Activated CD4-positive, alpha-beta memory T cell treated with anti-CD3 and anti-CD28 coated beads for 36 hours (primary cell): Measurements from ENCODE around the gene CNOT3. TPM values are rescaled to one million over a fixed set of nuclear protein-coding genes. Genes with fewer than 3 reads are reported as not detected.

Source experiments
- CTCF ChIA-PET: fragments of 350-600 bp; sonication (Branson Sonifier 250); formaldehyde crosslinking; loops from one replicate; lab custom pipeline; 2021; ENCODE audit warnings: antibody characterized with exemption, inconsistent platforms; lab: Charles Lee
- POLR2A ChIA-PET: fragments of 350-600 bp; sonication (Branson Sonifier 250); formaldehyde crosslinking; loops from one replicate; lab custom pipeline; 2021; ENCODE audit warnings: antibody characterized with exemption; lab: Charles Lee
- DNase-seq: peaks from one replicate; pipeline ENCODE4 v3.0.0-alpha.2; 2020
- H3K27ac Mint-ChIP-seq: one replicate; pipeline ENCODE4 v1.8.0; 2021; ENCODE audit warnings: mixed read lengths
- H3K27me3 Mint-ChIP-seq: one replicate; pipeline ENCODE4 v1.8.0; 2021; ENCODE audit warnings: mixed read lengths
- H3K36me3 Mint-ChIP-seq: one replicate; pipeline ENCODE4 v1.8.0; 2021; ENCODE audit warnings: mixed read lengths
- H3K4me1 Mint-ChIP-seq: one replicate; pipeline ENCODE4 v1.8.0; 2021; ENCODE audit warnings: low read depth, mixed read lengths
- H3K4me3 Mint-ChIP-seq: one replicate; pipeline ENCODE4 v1.8.0; 2021; ENCODE audit warnings: mild to moderate bottlenecking, mixed read lengths
- H3K9me3 Mint-ChIP-seq: one replicate; pipeline ENCODE4 v1.8.0; 2021; ENCODE audit warnings: mixed read lengths
- intact Hi-C: fragments of 100-400 bp; cut with micrococcal nuclease; formaldehyde crosslinking; loops from one replicate; pipeline ENCODE4 v1.15.1; 2023
- total RNA-seq, 2 experiments: library from RNA; stranded (reverse); gene quantifications; one replicate each; pipeline ENCODE4 v1.2.3, GENCODE V29; 2021

Gene CNOT3
- total RNA-seq, 2 experiments from 2014 or later: 54.6 to 58.7 TPM

DNA sequence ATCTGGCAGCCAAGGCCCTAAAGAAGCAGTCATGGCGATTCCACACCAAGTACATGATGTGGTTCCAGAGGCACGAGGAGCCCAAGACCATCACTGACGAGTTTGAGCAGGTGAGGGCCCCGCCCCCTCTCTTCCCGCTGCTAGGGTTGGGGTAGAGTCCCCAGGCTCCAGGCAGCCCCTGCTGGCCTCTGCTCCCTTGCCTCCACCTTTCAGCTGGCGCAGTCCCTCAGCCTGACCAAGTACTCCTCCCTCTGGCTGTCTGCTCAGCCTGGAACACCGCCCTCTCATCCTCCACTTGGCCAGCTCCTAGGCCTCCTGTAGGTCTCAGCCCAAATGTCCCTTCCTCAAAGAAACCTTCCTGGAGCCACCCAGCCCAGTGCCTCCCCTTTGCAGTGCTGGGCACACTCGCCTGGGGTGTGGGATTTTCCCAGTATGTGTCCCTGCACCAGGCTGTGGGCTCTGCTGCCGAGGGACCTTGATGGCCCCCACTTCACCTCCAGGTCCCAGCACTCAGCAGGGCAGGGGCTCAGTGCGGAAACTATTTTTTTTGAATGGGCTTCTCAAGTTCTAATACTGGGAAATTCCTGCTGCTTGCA lies 16.3 kb downstream of the CNOT3 start:
- Mint-ChIP-seq H3K4me3 (no peak overlapping the region), H3K36me3 (peaks cover 52% of the 10 kb centered on the region), H3K9me3 (no peaks in the 10 kb centered on the region), H3K27ac (peak overlapping the region; percentile 88), H3K4me1 (peaks cover 30% of the 10 kb centered on the region), H3K27me3 (no peaks in the 10 kb centered on the region)
- CTCF ChIA-PET: no interaction called here
- POLR2A ChIA-PET: no interaction called here
- no peak for DNase-seq
- intact Hi-C loops: no loop called here

DNA sequence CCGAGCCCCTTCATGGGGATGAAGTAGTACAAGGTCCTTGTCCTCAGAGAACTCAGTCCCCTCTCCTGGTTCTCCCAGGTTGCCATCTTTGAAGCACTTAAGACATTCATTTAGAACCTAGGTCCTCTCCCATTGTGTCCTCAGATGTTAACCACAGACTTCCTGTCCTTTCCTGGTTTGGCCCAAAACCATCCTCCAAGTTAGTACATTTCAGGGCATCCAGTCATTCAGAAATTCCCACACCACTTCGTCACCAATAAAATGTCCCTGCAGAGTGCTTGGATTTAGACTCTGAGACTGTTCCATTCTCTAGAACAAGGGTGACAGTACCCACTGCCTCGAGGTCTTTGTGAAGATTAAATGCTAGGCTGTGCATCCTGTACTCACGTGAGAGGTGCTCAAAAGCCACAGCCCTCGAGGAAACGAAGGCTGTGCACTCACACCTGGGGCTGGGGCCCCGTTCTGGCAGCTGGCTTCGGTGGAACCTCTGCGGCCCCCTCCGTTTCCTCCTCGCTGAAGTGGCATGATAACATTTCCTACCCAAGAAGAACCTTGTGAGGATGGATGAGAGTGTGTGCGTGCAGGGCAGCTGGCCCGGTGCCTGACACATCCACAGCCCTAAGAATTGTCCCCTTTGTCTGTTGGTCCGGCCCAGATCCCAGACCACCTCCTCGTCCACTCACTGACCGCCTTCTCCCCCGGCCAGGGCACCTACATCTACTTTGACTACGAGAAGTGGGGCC lies 17.2 kb downstream of the CNOT3 start:
- CTCF ChIA-PET: no interaction called here
- H3K9me3 Mint-ChIP-seq: no peaks in the 10 kb centered on the region
- H3K27ac Mint-ChIP-seq: peak overlapping the region; percentile 88
- intact Hi-C loops: loop anchor here (5.0 kb wide), 1 partner anchor 293 kb away; the partner anchor contains the start of gene LENG8
- peaks cover 32% of the 10 kb centered on the region for H3K4me1 Mint-ChIP-seq
- H3K27me3 Mint-ChIP-seq: no peaks in the 10 kb centered on the region
- H3K4me3 Mint-ChIP-seq: no peak overlapping the region
- POLR2A ChIA-PET: interaction anchor here (0.8 kb wide), 1 partner anchor 18 kb away, joined by 4 read pairs; the partner anchor contains the start of gene CNOT3
- peak; percentile 65 for DNase-seq
- peaks cover 51% of the 10 kb centered on the region for H3K36me3 Mint-ChIP-seq

DNA sequence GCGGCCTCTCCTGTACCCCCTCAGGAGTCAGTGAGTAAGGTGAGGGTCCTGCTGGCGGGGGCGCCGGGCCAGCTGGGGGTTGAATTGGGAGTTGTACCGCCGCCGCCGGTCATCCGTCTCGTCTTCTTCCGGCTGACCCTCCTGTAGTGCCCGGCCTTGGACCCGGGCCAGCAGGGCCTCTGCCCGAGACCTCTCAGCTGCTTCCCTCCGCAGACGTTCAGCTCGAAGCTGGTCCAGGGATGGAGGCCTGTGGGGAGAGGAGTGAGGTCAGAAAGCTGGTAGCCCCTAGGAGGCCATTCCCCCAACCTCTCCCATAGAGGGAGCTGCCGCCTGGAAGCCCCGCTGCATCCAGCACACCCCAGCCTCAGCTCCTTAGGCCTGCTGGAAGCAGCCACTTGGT lies 18.1 kb downstream of the CNOT3 start:
- Mint-ChIP-seq H3K4me3 (no peak overlapping the region), H3K27ac (no peak overlapping the region), H3K36me3 (peaks cover 52% of the 10 kb centered on the region), H3K9me3 (no peaks in the 10 kb centered on the region), H3K27me3 (no peaks in the 10 kb centered on the region), H3K4me1 (peaks cover 39% of the 10 kb centered on the region)
- no peak for DNase-seq
- intact Hi-C loops: loop anchor here (5.0 kb wide), 1 partner anchor 292 kb away; the partner anchor contains the start of gene LENG8
- CTCF ChIA-PET: interaction anchor here (0.7 to 1.3 kb wide), 2 partner anchors 50 to 110 kb away, joined by 3 to 4 read pairs; no protein-coding TSS in a partner anchor
- POLR2A ChIA-PET: interaction anchor here (0.8 kb wide), 1 partner anchor 19 kb away, joined by 4 read pairs; the partner anchor contains the start of gene CNOT3

DNA sequence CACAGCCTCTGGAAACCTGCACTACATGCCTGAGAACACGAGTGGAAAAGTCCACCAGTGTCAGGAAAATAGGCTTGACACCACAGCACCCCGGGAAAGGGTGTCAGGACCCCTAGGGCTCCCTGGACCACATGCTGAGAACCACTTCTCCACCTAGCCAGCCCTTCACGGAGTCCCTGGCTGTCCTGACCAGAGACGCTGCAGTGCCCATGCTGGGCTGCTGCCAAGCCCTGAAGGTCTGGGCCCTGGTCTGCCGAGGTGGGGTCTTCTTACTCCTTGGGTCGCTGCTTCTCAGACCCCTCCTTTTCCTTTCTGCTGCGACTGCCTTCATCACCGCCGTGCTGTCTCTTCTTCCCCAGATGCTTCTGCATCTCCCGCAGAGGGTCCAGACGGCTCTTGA lies 18.9 kb downstream of the CNOT3 start:
- Mint-ChIP-seq H3K36me3 (peaks cover 46% of the 10 kb centered on the region), H3K27me3 (no peaks in the 10 kb centered on the region), H3K27ac (peak overlapping the region; percentile 40), H3K9me3 (no peaks in the 10 kb centered on the region), H3K4me1 (peaks cover 42% of the 10 kb centered on the region), H3K4me3 (no peak overlapping the region)
- POLR2A ChIA-PET: no interaction called here
- no peak for DNase-seq
- intact Hi-C loops: loop anchor here (5.0 kb wide), 1 partner anchor 291 kb away; the partner anchor contains the start of gene LENG8
- CTCF ChIA-PET: interaction anchor here (0.7 to 1.3 kb wide), 2 partner anchors 49 to 109 kb away, joined by 3 to 4 read pairs; no protein-coding TSS in a partner anchor

DNA sequence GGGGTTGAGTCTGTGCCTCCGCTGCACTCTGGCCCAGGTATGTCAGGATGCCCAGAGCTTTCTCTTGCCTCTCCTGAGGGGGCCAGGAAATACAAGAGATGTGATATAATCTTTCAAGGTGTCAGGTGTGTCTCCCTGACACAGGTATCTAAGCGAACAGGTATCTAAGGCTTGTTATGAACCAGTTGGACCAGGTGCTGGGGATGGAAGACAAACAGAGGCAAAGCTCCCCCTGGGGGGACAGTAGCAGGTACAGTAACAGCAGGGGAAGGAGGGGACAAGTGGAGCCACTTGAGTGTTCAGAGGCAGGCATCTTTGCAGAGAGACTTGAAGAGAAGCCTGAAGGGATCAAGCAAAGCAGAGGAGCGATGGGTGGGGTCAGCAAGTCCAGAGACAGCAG lies 19.4 kb downstream of the CNOT3 start:
- Mint-ChIP-seq H3K9me3 (no peaks in the 10 kb centered on the region), H3K27ac (peak overlapping the region; percentile 40), H3K4me1 (peaks cover 46% of the 10 kb centered on the region), H3K4me3 (no peak overlapping the region), H3K27me3 (no peaks in the 10 kb centered on the region), H3K36me3 (peaks cover 46% of the 10 kb centered on the region)
- ChIA-PET POLR2A (no interaction called here), CTCF (interaction anchor here (1.3 kb wide), 1 partner anchor 109 kb away, joined by 4 read pairs; no protein-coding TSS in a partner anchor)
- intact Hi-C loops: loop anchor here (5.0 kb wide), 1 partner anchor 290 kb away; the partner anchor contains the start of gene LENG8
- no peak for DNase-seq

DNA sequence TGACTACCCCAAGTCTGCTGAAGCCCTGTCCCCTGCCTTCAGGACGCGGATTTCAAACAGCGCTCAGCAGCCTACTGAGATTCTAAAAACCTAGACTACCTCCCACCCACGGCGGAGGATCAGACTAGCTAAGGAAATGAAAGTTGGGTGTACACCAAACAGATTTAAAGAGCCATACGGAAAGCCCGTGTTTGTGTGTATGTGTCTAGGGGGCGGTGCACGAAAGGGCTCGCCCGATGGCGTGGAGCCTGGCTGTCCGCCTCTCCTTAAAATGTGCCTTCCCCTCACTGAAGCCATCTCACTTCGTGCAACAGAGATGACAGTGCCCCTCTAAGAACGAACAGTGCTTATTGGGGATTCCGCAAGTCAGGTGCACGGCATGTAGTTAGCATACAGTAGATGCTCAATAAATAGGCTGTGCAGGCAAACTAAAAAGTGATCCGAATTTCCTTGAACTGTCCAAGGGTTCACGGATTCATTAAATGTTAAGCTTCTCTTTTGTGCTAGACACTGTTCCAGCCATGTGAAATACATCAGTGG lies 21.3 kb downstream of the CNOT3 start:
- Mint-ChIP-seq H3K4me1 (peaks cover 52% of the 10 kb centered on the region), H3K9me3 (no peaks in the 10 kb centered on the region)
- DNase-seq: peak; percentile 64

DNA sequence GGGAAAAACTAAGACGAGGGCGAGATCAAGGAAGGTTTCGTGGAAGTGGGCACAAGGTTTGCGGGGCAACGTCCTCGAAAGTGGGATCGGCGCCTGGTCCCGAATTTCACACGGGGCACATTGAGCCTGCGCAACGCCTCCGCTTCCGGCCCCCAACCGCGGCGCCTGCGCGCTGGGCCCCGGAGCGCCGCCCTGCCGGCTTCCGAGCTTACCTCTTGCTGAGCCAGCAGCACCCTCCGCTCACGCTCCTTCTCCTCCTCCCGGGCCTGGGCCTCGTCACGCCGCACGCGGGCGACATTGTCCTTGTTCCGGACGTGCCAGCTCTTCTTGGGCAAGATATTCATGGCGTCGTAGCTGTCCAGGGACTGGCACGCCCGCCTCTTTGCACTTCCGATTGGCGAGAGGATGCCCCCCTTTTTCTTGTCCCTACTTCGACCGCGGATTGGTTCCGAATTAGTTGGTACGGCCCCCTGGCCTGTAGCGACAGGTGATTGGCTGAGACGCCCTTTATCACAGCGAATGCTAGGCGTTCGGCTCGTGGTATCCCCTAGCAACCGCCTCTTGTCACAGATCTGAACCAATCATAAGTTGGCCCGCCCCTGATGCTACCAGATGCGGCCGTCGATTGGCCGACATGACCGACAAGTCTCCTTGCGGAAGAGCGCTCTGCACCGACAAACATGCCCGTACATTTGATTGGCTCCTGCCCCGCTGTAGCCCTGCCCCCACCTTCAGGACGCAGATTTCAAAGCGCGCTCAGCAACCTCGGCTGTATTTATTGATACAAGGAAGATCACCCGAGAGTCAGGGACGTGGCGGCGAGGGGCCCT lies 22.0 kb downstream of the CNOT3 start, which contains the start of gene LENG1:
LENG1 (minus strand) TSS at position 370 of the 830 bp plus-strand sequence; CDS start at position 344, 26 bp downstream.
- ChIA-PET POLR2A (interaction anchor here (0.6 to 2.6 kb wide), 11 partner anchors 14 to 51 kb away, joined by 3 to 16 read pairs (median 4); partner anchors contain the start of genes CNOT3, MBOAT7, PRPF31 and RPS9), CTCF (interaction anchor here (0.9 to 2.5 kb wide), 9 partner anchors 9 to 107 kb away, joined by 3 to 11 read pairs (median 3); partner anchors contain the start of gene MBOAT7)
- intact Hi-C loops: loop anchor here (1.0 to 5.0 kb wide), 7 partner anchors 22 to 288 kb away; partner anchors contain the start of genes CNOT3, LENG8, NDUFA3 and PRPF31
- Mint-ChIP-seq H3K27me3 (peaks cover 3% of the 10 kb centered on the region), H3K36me3 (peaks cover 30% of the 10 kb centered on the region), H3K4me1 (peaks cover 51% of the 10 kb centered on the region), H3K4me3 (peak within 1 kb of the TSS; percentile 95), H3K9me3 (no peaks in the 10 kb centered on the region), H3K27ac (peak within 1 kb of the TSS; percentile 98)
- peak; percentile 100 for DNase-seq

More for the DNA sequence above, 21.3 kb downstream of the CNOT3 start:
- Mint-ChIP-seq H3K36me3 (peaks cover 37% of the 10 kb centered on the region), H3K4me3 (peak overlapping the region; percentile 95), H3K27ac (peak overlapping the region; percentile 98), H3K27me3 (peaks cover 3% of the 10 kb centered on the region)
- CTCF ChIA-PET: interaction anchor here (0.9 to 2.5 kb wide), 7 partner anchors 9 to 107 kb away, joined by 3 to 11 read pairs (median 3); partner anchors contain the start of gene MBOAT7
- intact Hi-C loops: loop anchor here (1.0 to 5.0 kb wide), 6 partner anchors 22 to 288 kb away; partner anchors contain the start of genes CNOT3, LENG8, NDUFA3 and PRPF31
- POLR2A ChIA-PET: interaction anchor here (0.6 to 2.6 kb wide), 7 partner anchors 14 to 49 kb away, joined by 3 to 16 read pairs (median 11); partner anchors contain the start of genes CNOT3, MBOAT7, PRPF31 and RPS9

DNA sequence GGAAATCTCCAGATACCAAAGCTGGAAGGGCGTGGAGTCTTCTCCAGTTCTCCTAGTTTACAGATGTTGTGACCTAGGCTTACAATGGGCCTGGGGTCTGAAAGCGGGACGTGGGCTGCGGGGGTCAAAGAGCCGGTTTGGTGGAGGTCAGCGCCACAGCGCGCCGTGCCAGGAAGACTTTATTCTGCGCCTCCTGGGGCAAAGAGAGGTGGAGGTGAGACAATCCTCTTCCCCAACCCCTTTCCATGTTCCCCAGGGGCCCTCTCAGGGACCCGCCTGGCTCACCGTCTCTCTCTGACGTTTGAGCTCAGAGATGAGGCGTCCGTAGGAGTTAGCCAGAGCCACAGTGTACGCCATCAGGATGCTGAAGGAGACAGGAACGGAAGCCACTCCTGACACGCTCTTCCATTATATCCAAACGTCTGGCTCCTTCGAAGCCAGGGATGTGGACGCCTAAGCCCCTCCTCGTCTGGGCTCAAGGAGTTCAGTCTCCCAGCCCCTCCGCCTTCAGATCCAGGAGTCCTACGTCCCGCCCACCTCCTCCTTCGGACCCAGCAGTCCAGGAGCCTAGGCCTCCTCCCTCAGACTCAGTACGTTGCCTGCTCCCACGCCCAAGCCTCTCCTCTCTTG lies 22.7 kb downstream of the CNOT3 start:
- intact Hi-C loops: loop anchor here (2.0 kb wide), 1 partner anchor 51 kb away; no protein-coding TSS in a partner anchor
- Mint-ChIP-seq H3K27me3 (peaks cover 3% of the 10 kb centered on the region), H3K9me3 (no peaks in the 10 kb centered on the region), H3K36me3 (peaks cover 23% of the 10 kb centered on the region), H3K4me1 (peaks cover 48% of the 10 kb centered on the region), H3K4me3 (peak overlapping the region; percentile 95), H3K27ac (peak overlapping the region; percentile 98)
- ChIA-PET CTCF (interaction anchor here (0.9 to 2.5 kb wide), 4 partner anchors 8 to 29 kb away, joined by 3 to 11 read pairs (median 6); partner anchors contain the start of gene MBOAT7), POLR2A (interaction anchor here (0.9 to 2.6 kb wide), 7 partner anchors 22 to 50 kb away, joined by 4 to 16 read pairs (median 5); partner anchors contain the start of genes CNOT3, MBOAT7, PRPF31 and RPS9)
- DNase-seq: peak; percentile 37

DNA sequence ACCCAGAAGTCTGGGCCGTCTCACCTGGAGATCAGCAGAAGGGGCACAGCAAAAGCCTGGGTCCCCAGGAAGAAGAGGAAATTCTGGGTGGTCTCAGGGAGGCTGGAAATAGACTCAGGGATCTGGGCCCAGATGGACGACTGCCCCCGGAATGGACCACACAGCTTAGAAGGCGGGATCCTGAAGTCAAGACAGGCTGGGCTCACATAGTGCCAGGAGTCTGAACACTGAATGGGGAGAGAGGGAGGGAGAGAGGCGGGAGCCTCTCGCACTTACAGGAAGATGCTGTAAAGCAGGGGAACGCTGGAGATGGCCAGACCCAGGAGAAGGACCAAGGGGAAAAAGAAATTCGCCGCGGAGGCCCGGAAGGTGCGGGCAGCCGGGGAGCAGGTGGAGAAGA lies 23.3 kb downstream of the CNOT3 start:
- Mint-ChIP-seq H3K4me3 (peak overlapping the region; percentile 95), H3K9me3 (no peaks in the 10 kb centered on the region), H3K4me1 (peaks cover 48% of the 10 kb centered on the region), H3K27me3 (peaks cover 3% of the 10 kb centered on the region), H3K27ac (peak overlapping the region; percentile 98), H3K36me3 (peaks cover 22% of the 10 kb centered on the region)
- CTCF ChIA-PET: interaction anchor here (0.9 to 2.5 kb wide), 4 partner anchors 7 to 29 kb away, joined by 3 to 11 read pairs (median 6); partner anchors contain the start of gene MBOAT7
- DNase-seq: no peak
- POLR2A ChIA-PET: interaction anchor here (0.8 to 2.6 kb wide), 5 partner anchors 22 to 50 kb away, joined by 3 to 16 read pairs (median 4); partner anchors contain the start of genes CNOT3, PRPF31 and TFPT
- intact Hi-C loops: loop anchor here (2.0 kb wide), 1 partner anchor 50 kb away; no protein-coding TSS in a partner anchor

DNA sequence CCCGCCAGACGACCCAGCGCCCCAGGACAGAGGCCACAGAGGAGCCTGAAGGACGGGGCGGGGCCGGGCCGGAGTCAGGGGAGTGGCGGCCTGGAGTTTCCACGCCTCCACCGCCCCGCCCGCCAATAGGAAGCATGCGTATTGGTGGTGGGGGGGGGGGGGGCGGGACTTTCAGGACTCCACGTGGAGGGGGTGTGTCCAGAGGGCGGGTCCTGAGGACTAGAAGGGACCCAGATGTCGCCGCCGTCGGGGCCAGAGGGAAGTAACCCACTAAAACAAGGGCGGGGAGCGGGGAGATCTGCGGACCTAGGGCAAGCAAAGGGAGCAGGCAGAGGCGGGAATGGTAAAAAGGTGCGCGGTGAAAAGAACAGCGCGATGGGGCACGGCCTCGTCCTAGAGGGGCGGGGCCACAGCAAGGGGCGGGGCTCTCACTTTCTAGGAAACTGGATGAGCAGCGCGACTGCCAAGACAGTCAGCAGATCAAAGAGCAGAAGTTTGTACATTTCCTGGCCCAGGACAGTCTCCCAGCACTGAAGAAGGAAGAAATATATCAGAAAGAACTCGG lies 24.8 kb downstream of the CNOT3 start:
- Mint-ChIP-seq H3K36me3 (peaks cover 11% of the 10 kb centered on the region), H3K4me1 (peaks cover 44% of the 10 kb centered on the region), H3K27ac (peak overlapping the region; percentile 10), H3K9me3 (no peaks in the 10 kb centered on the region), H3K4me3 (peak overlapping the region; percentile 71), H3K27me3 (peaks cover 3% of the 10 kb centered on the region)
- CTCF ChIA-PET: no interaction called here
- peak; percentile 88 for DNase-seq
- intact Hi-C loops: no loop called here
- POLR2A ChIA-PET: no interaction called here
